ENCODE data around the gene SLC7A5. TPM values are rescaled to one million over a fixed set of nuclear protein-coding genes. Genes with fewer than 3 reads are reported as not detected.

SLC7A5 gene
- total and polyA plus RNA-seq, 2 experiments from 2014 or later, result 69.9 to 79.0 TPM

GRCh38 chr16:87854907-87855683 is 14.2 kb downstream of the SLC7A5 start:
- Histone ChIP-seq H3K27me3 (replicated peaks; ENCODE audit: insufficient read depth) (no peaks in the 10 kb centered on the region), H4K20me1 (ENCODE audit: insufficient read depth) (no peaks in the 10 kb centered on the region), H3K9ac (0 out of 2 replicates have a peak overlapping the region, but pooled peaks have one; percentile 81), H3K27ac (peak overlapping the region; percentile 91; the same call in 1 of the 2 replicates), H3K4me3 (no peak overlapping the region), H3K9me3 (ENCODE audit: low read depth) (no peaks in the 10 kb centered on the region), H3F3A (ENCODE audit: insufficient read depth) (peaks cover 5% of the 10 kb centered on the region; the same call in 1 of the 2 replicates), H2AFZ (no peak overlapping the region), H3K4me2 (ENCODE audit: unreplicated experiment) (no peak overlapping the region), H3K36me3 (ENCODE audit: low read depth) (peaks cover 11% of the 10 kb centered on the region; the same call in 1 of the 2 replicates), H3K4me1 (ENCODE audit: insufficient read depth) (peaks cover 17% of the 10 kb centered on the region), H3K9me2 (ENCODE audit: insufficient read depth) (no peaks in the 10 kb centered on the region), H3K79me2 (ENCODE audit: insufficient read depth) (peaks cover 90% of the 10 kb centered on the region)
- in situ Hi-C loops (cut with MboI), result no loop called here
- no peak for DNase-seq
- no peak for TF ChIP-seq EZH2phosphoT487 (IDR thresholded peaks at IDR 0.05; ENCODE audit: insufficient read depth, low read depth)
- no peak for TF ChIP-seq EZH2 (IDR thresholded peaks at IDR 0.05; ENCODE audit: insufficient read depth, poor library complexity, severe bottlenecking)
- WGBS, 2 experiments (ENCODE audit: low coverage in 1 of 2, low lambda C conversion rate in 2 of 2, missing lambda C conversion rate in 2 of 2), result 97 to 98% methylated on average over 21 to 22 of the region's 22 CpGs

- H3K4me2 ChIP-seq (ENCODE audit: unreplicated experiment), result peak overlapping the region; percentile 8
- in situ Hi-C loops (cut with MboI), result no loop called here
- H3K79me2 ChIP-seq (ENCODE audit: insufficient read depth), result peaks cover 88% of the 10 kb centered on the region
- DNase-seq, result no peak
- H3K4me1 ChIP-seq (ENCODE audit: insufficient read depth), result peaks cover 17% of the 10 kb centered on the region
- H4K20me1 ChIP-seq (ENCODE audit: insufficient read depth), result no peaks in the 10 kb centered on the region
- TF ChIP-seq EZH2phosphoT487 (IDR thresholded peaks at IDR 0.05; ENCODE audit: insufficient read depth, low read depth) (no peak), EZH2 (IDR thresholded peaks at IDR 0.05; ENCODE audit: insufficient read depth, poor library complexity, severe bottlenecking) (no peak)
- peak overlapping the region; percentile 81 for H3K9ac ChIP-seq
- H3K27ac ChIP-seq, result peak overlapping the region; percentile 91
- 58 to 60% methylated on average over 20 of the region's 21 CpGs for WGBS, 2 experiments (ENCODE audit: low coverage in 1 of 2, low lambda C conversion rate in 2 of 2, missing lambda C conversion rate in 2 of 2)
- H3K27me3 ChIP-seq (replicated peaks; ENCODE audit: insufficient read depth), result no peaks in the 10 kb centered on the region
- H3F3A ChIP-seq (ENCODE audit: insufficient read depth), result peaks cover 5% of the 10 kb centered on the region; the same call in 1 of the 2 replicates
- H2AFZ ChIP-seq, result no peak overlapping the region
- H3K9me2 ChIP-seq (ENCODE audit: insufficient read depth), result no peaks in the 10 kb centered on the region
- H3K36me3 ChIP-seq (ENCODE audit: low read depth), result peaks cover 17% of the 10 kb centered on the region
- H3K4me3 ChIP-seq, result no peak overlapping the region
- H3K9me3 ChIP-seq (ENCODE audit: low read depth), result no peaks in the 10 kb centered on the region
Measured at GRCh38 chr16:87854053-87854906, 15.0 kb downstream of the SLC7A5 start.

- DNase-seq, result peak; percentile 96
- Histone ChIP-seq H3K79me2 (ENCODE audit: insufficient read depth) (peaks cover 87% of the 10 kb centered on the region), H3K9me3 (ENCODE audit: low read depth) (no peaks in the 10 kb centered on the region), H3K4me3 (peak overlapping the region; percentile 67), H3K4me2 (ENCODE audit: unreplicated experiment) (peak overlapping the region; percentile 87), H4K20me1 (ENCODE audit: insufficient read depth) (no peaks in the 10 kb centered on the region), H3K4me1 (ENCODE audit: insufficient read depth) (peaks cover 17% of the 10 kb centered on the region), H3K9ac (peak overlapping the region; percentile 81), H3K27me3 (replicated peaks; ENCODE audit: insufficient read depth) (no peaks in the 10 kb centered on the region), H3K9me2 (ENCODE audit: insufficient read depth) (no peaks in the 10 kb centered on the region), H2AFZ (peak overlapping the region; percentile 42; the same call in 1 of the 2 replicates), H3K36me3 (ENCODE audit: low read depth) (peaks cover 23% of the 10 kb centered on the region), H3F3A (ENCODE audit: insufficient read depth) (peaks cover 5% of the 10 kb centered on the region; the same call in 1 of the 2 replicates), H3K27ac (peak overlapping the region; percentile 91)
- WGBS, 2 experiments (ENCODE audit: low coverage in 1 of 2, low lambda C conversion rate in 2 of 2, missing lambda C conversion rate in 2 of 2), result 4 to 6% methylated on average over 24 to 25 of the region's 25 CpGs
- in situ Hi-C loops (cut with MboI), result no loop called here
- TF ChIP-seq EZH2phosphoT487 (IDR thresholded peaks at IDR 0.05; ENCODE audit: insufficient read depth, low read depth), result no peak
- no peak for TF ChIP-seq EZH2 (IDR thresholded peaks at IDR 0.05; ENCODE audit: insufficient read depth, poor library complexity, severe bottlenecking)
Measured at GRCh38 chr16:87853411-87854052, 15.8 kb downstream of the SLC7A5 start.

GRCh38 chr16:87851601-87852000 is 17.7 kb downstream of the SLC7A5 start:
- Histone ChIP-seq H3K79me2 (ENCODE audit: insufficient read depth) (peaks cover 87% of the 10 kb centered on the region), H3K4me3 (no peak overlapping the region), H4K20me1 (ENCODE audit: insufficient read depth) (no peaks in the 10 kb centered on the region), H3K9me3 (ENCODE audit: low read depth) (no peaks in the 10 kb centered on the region), H3K27ac (no peak overlapping the region), H3K4me1 (ENCODE audit: insufficient read depth) (peaks cover 17% of the 10 kb centered on the region), H3K9ac (no peak overlapping the region), H3K36me3 (ENCODE audit: low read depth) (peaks cover 24% of the 10 kb centered on the region), H3F3A (ENCODE audit: insufficient read depth) (peaks cover 5% of the 10 kb centered on the region; the same call in 1 of the 2 replicates), H3K4me2 (ENCODE audit: unreplicated experiment) (no peak overlapping the region), H3K9me2 (ENCODE audit: insufficient read depth) (no peaks in the 10 kb centered on the region), H3K27me3 (replicated peaks; ENCODE audit: insufficient read depth) (no peaks in the 10 kb centered on the region), H2AFZ (no peak overlapping the region)
- TF ChIP-seq EZH2phosphoT487 (IDR thresholded peaks at IDR 0.05; ENCODE audit: insufficient read depth, low read depth), result no peak
- no peak for TF ChIP-seq EZH2 (IDR thresholded peaks at IDR 0.05; ENCODE audit: insufficient read depth, poor library complexity, severe bottlenecking)
- DNase-seq, result no peak
- WGBS, 2 experiments (ENCODE audit: low coverage in 1 of 2, low lambda C conversion rate in 2 of 2, missing lambda C conversion rate in 2 of 2), result 93 to 94% methylated on average over 19 to 21 of the region's 21 CpGs
- in situ Hi-C loops (cut with MboI), result no loop called here
